Ishikawa (cell line): ENCODE measurements around the gene CLPTM1L.

ENCODE experiments used
- CEBPB ChIP-seq: IDR thresholded peaks from 2 replicates; pipeline ENCODE4 v1.6.1; 2012
- CREB1 ChIP-seq: IDR thresholded peaks from 2 replicates; pipeline ENCODE4 v1.6.1; 2012; ENCODE audit warnings: low read depth
- EGR1 ChIP-seq: IDR thresholded peaks from 2 replicates; pipeline ENCODE4 v1.6.1; 2012
- EP300 ChIP-seq: IDR thresholded peaks from 2 replicates; pipeline ENCODE4 v1.6.1; 2012; ENCODE audit warnings: borderline replicate concordance
- FOXM1 ChIP-seq: IDR thresholded peaks from 2 replicates; pipeline ENCODE4 v1.6.1; 2012; ENCODE audit warnings: low read depth, borderline replicate concordance
- NFIC ChIP-seq: IDR thresholded peaks from 2 replicates; pipeline ENCODE4 v1.6.1; 2012
- RAD21 ChIP-seq: IDR thresholded peaks from 2 replicates; pipeline ENCODE4 v1.6.1; 2012; ENCODE audit warnings: low read depth
- TAF1 ChIP-seq: IDR thresholded peaks from 2 replicates; pipeline ENCODE4 v1.6.1; 2012; ENCODE audit warnings: low read depth, mild to moderate bottlenecking
- TCF12 ChIP-seq: IDR thresholded peaks from 2 replicates; pipeline ENCODE4 v1.6.1; 2012; ENCODE audit warnings: low read depth
- TEAD4 ChIP-seq: IDR thresholded peaks from 2 replicates; pipeline ENCODE4 v1.6.1; 2012
- YY1 ChIP-seq: IDR thresholded peaks from 2 replicates; pipeline ENCODE4 v1.6.1; 2012; ENCODE audit warnings: low read depth
- ZBTB7A ChIP-seq: IDR thresholded peaks from 2 replicates; pipeline ENCODE4 v1.6.1; 2012; ENCODE audit warnings: low read depth
- TF ChIP-seq, protein P1 (sequence below): IDR thresholded peaks from 2 replicates; pipeline ENCODE4 v1.6.1; 2012; ENCODE audit warnings: low read depth, mild to moderate bottlenecking
- TF ChIP-seq, protein P2 (sequence below): IDR thresholded peaks from 2 replicates; pipeline ENCODE4 v1.6.1; 2012
- TF ChIP-seq, protein P3 (sequence below): IDR thresholded peaks from 2 replicates; pipeline ENCODE4 v1.6.1; 2012

Gene CLPTM1L

DNA sequence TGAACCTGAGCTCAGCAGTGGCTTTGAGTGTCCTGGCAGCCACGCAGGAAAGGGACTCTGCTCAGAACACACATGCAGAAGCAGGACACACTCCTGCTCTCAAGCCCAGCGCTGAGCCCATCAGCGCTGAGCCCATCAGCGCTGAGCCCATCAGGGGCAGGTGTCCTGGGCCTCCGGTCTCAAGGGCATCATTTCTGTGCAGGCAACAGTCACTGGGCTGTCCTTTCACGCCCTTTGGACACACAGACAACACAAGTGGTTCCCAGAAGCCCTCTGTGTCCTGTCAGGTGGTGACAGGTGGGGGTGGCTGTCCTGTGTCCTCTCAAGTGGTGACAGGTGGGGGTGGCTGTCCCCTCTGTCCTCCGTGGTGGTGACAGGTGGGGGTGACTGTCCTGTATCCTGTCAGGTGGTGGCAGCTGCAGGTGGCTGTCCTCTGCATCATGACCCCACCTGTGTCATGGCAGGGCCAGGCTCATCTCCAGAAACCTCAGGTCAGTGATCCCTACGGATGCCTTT lies 39.0 kb upstream of the CLPTM1L start:
- TF ChIP-seq EGR1 (no peak), EP300 (no peak), FOXM1 (no peak), YY1 (no peak), ZBTB7A (no peak), CEBPB (no peak), NFIC (no peak), RAD21 (no peak), TEAD4 (no peak), TAF1 (no peak), CREB1 (no peak), TCF12 (no peak)
- TF ChIP-seq, protein P1, sequence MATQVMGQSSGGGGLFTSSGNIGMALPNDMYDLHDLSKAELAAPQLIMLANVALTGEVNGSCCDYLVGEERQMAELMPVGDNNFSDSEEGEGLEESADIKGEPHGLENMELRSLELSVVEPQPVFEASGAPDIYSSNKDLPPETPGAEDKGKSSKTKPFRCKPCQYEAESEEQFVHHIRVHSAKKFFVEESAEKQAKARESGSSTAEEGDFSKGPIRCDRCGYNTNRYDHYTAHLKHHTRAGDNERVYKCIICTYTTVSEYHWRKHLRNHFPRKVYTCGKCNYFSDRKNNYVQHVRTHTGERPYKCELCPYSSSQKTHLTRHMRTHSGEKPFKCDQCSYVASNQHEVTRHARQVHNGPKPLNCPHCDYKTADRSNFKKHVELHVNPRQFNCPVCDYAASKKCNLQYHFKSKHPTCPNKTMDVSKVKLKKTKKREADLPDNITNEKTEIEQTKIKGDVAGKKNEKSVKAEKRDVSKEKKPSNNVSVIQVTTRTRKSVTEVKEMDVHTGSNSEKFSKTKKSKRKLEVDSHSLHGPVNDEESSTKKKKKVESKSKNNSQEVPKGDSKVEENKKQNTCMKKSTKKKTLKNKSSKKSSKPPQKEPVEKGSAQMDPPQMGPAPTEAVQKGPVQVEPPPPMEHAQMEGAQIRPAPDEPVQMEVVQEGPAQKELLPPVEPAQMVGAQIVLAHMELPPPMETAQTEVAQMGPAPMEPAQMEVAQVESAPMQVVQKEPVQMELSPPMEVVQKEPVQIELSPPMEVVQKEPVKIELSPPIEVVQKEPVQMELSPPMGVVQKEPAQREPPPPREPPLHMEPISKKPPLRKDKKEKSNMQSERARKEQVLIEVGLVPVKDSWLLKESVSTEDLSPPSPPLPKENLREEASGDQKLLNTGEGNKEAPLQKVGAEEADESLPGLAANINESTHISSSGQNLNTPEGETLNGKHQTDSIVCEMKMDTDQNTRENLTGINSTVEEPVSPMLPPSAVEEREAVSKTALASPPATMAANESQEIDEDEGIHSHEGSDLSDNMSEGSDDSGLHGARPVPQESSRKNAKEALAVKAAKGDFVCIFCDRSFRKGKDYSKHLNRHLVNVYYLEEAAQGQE: no peak
- TF ChIP-seq, protein P2, sequence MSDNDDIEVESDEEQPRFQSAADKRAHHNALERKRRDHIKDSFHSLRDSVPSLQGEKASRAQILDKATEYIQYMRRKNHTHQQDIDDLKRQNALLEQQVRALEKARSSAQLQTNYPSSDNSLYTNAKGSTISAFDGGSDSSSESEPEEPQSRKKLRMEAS: no peak
- TF ChIP-seq, protein P3, sequence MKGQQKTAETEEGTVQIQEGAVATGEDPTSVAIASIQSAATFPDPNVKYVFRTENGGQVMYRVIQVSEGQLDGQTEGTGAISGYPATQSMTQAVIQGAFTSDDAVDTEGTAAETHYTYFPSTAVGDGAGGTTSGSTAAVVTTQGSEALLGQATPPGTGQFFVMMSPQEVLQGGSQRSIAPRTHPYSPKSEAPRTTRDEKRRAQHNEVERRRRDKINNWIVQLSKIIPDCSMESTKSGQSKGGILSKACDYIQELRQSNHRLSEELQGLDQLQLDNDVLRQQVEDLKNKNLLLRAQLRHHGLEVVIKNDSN: no peak

DNA sequence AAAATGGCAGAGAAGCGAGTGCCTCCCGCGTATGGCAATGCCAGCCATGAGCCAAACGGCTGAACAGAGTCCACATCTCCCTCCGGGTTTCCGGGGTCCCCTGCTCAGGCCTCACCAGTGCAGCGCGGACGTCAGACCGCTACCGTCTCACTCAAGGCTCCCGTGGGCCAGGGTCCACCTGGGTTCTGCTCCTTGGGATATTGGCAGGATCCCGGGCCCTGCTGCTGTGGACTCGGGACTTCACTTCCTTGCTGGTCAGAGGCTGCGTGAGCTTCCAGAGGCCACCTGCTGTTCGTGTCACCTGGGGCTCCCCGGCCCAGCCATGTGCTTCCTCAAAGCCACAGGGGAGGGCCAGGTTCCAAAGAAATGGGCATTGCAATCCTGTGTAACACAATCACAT lies 38.4 kb upstream of the CLPTM1L start:
- no peak for TF ChIP-seq ZBTB7A
- TF ChIP-seq, protein P3: no peak
- no peak for TF ChIP-seq FOXM1
- TF ChIP-seq, protein P1: no peak
- TF ChIP-seq CEBPB: no peak
- TF ChIP-seq YY1: no peak
- TF ChIP-seq TAF1: no peak
- no peak for TF ChIP-seq NFIC
- no peak for TF ChIP-seq EP300
- TF ChIP-seq EGR1: no peak
- no peak for TF ChIP-seq TCF12
- TF ChIP-seq TEAD4: no peak
- TF ChIP-seq RAD21: no peak
- TF ChIP-seq, protein P2: no peak
- TF ChIP-seq CREB1: no peak

DNA sequence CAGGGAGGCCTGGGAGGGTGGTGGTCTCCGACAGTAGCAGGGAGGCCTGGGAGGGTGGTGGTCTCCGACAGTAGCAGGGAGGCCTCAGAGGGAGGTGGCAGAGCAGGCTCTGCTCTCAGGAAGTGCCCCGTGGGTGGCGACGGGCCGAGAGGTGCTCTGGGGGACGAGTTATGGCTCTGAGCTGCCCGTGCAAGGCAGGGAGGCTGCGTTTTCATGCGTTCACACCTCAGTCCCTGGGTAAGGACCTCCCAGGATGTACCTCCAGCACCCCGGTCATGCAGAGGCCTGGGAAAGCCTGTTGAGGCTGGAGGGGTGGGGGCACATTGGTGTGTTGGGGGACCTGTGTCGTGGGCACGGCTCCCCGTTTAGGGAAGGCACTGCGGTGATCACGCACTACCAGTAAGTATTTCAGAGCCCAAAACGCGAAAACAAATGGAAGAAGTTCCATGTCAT lies 37.4 kb upstream of the CLPTM1L start:
- no peak for TF ChIP-seq EP300
- no peak for TF ChIP-seq TCF12
- TF ChIP-seq, protein P2: no peak
- TF ChIP-seq RAD21: no peak
- TF ChIP-seq, protein P3: no peak
- TF ChIP-seq CEBPB: no peak
- TF ChIP-seq YY1: no peak
- TF ChIP-seq CREB1: no peak
- no peak for TF ChIP-seq ZBTB7A
- TF ChIP-seq, protein P1: no peak
- no peak for TF ChIP-seq FOXM1
- no peak for TF ChIP-seq NFIC
- TF ChIP-seq TEAD4: no peak
- no peak for TF ChIP-seq TAF1
- TF ChIP-seq EGR1: no peak
